Hematopoietic multipotent progenitor cell treated with erythropoietin and hydrocortisone succinate and interleukin-3 and kit ligand, for 17 days (in vitro differentiated cells): ENCODE results near the gene MAPK1.
"Not testable (repeated sequence)": the region's sequence is repeated elsewhere in the genome, so short reads cannot be mapped to it uniquely, and the experiment has no call there.

Experiments used
- DNase-seq: peaks from one replicate; pipeline ENCODE4 v3.0.0-alpha.2; 2015; ENCODE audit warnings: low spot score

The MAPK1 gene

GRCh38 chr22:21790849-21791610, 76.4 kb downstream of the MAPK1 start:
- DNase-seq: not testable (repeated sequence)

- no peak for DNase-seq
Measured at GRCh38 chr22:21790359-21790758, 77.1 kb downstream of the MAPK1 start.

- not testable (repeated sequence) for DNase-seq
Measured at GRCh38 chr22:21787565-21787964, 79.9 kb downstream of the MAPK1 start.

- no peak for DNase-seq
Measured at GRCh38 chr22:21780259-21780658, 87.2 kb downstream of the MAPK1 start.

GRCh38 chr22:21779444-21779843, 88.0 kb downstream of the MAPK1 start:
- no peak for DNase-seq

GRCh38 chr22:21778705-21779363, 88.6 kb downstream of the MAPK1 start:
- no peak for DNase-seq

GRCh38 chr22:21771631-21771976, 95.8 kb downstream of the MAPK1 start:
- no peak for DNase-seq

GRCh38 chr22:21768435-21768834, 99.0 kb downstream of the MAPK1 start:
- no peak for DNase-seq

- DNase-seq: no peak
Measured at GRCh38 chr22:21766691-21767462, 100.6 kb downstream of the MAPK1 start.

GRCh38 chr22:21765909-21766529, 101.4 kb downstream of the MAPK1 start:
- no peak for DNase-seq

- no peak for DNase-seq
Measured at GRCh38 chr22:21764038-21764804, 103.2 kb downstream of the MAPK1 start.

- DNase-seq: no peak
Measured at GRCh38 chr22:21762712-21763581, 104.5 kb downstream of the MAPK1 start.

GRCh38 chr22:21761994-21762680, 105.3 kb downstream of the MAPK1 start:
- DNase-seq: no peak

- DNase-seq: no peak
Measured at GRCh38 chr22:21761086-21761485, 106.4 kb downstream of the MAPK1 start.

GRCh38 chr22:21760640-21761039, 106.8 kb downstream of the MAPK1 start:
- no peak for DNase-seq

- DNase-seq: no peak
Measured at GRCh38 chr22:21759646-21760376, 107.6 kb downstream of the MAPK1 start.

GRCh38 chr22:21759093-21759492, 108.4 kb downstream of the MAPK1 start:
- no peak for DNase-seq

- DNase-seq: no peak
Measured at GRCh38 chr22:21758091-21758864, 109.2 kb downstream of the MAPK1 start.

- DNase-seq: no peak
Measured at GRCh38 chr22:21755851-21756284, 111.6 kb downstream of the MAPK1 start.
